Keratinocyte (primary cell): Measurements from ENCODE around the gene QPCT.

ENCODE experiments used
- CTCF ChIP-seq, 3 experiments: IDR thresholded peaks in 1 of 3; conservative IDR thresholded peaks in 1 of 3; optimal IDR thresholded peaks in 1 of 3; 2 replicates in 2 of 3; 3 replicates in 1 of 3; pipeline versions ENCODE3 to v1.5.1; 2011; ENCODE audit warnings: low read length in 3 of 3, mild to moderate bottlenecking in 3 of 3, moderate library complexity in 2 of 3, control low read depth in 1 of 3, inconsistent platforms in 1 of 3; ENCODE audit not compliant: insufficient read depth in 2 of 3; ENCODE audit errors: extremely low read depth in 1 of 3
- EZH2 ChIP-seq: IDR thresholded peaks from one replicate; pipeline ENCODE4 v1.6.1; 2012; ENCODE audit warnings: inconsistent platforms, mild to moderate bottlenecking, low read length, moderate library complexity

GRCh38 chr2:37302701-37303252 is 41.7 kb upstream of the QPCT start:
- TF ChIP-seq CTCF (optimal IDR thresholded peaks at IDR 0.05 in 1 of 3, IDR thresholded peaks at IDR 0.05 in 1 of 3, conservative IDR thresholded peaks at IDR 0.05 in 1 of 3; ENCODE audit: extremely low read depth in 1 of 3, insufficient read depth in 2 of 3, low read length in 3 of 3) (no peak), EZH2 (no peak)
